T-helper 2 cell treated with Interferon-gamma antibody and Interleukin-4, amounts not matched to agents 5 μg/mL and 100 μg/mL, for 36 hours (primary cell): Measurements from ENCODE around the gene UBALD1.

ENCODE experiments used
- DNase-seq: peaks from one replicate; pipeline ENCODE4 v3.0.0; 2021; ENCODE audit warnings: low spot score
- H3K27ac Mint-ChIP-seq: one replicate; pipeline ENCODE4 v1.8.0; 2021; ENCODE audit warnings: mild to moderate bottlenecking, mixed read lengths
- H3K27me3 Mint-ChIP-seq: one replicate; pipeline ENCODE4 v1.8.0; 2021; ENCODE audit warnings: low read depth, mixed read lengths
- H3K36me3 Mint-ChIP-seq: one replicate; pipeline ENCODE4 v1.8.0; 2021; ENCODE audit warnings: low read depth, mixed read lengths
- H3K4me1 Mint-ChIP-seq: one replicate; pipeline ENCODE4 v1.8.0; 2021; ENCODE audit warnings: low read depth, mixed read lengths
- H3K4me3 Mint-ChIP-seq: one replicate; pipeline ENCODE4 v1.8.0; 2022; ENCODE audit warnings: mild to moderate bottlenecking, moderate library complexity, mixed read lengths
- H3K9me3 Mint-ChIP-seq: one replicate; pipeline ENCODE4 v1.8.0; 2021; ENCODE audit warnings: mixed read lengths

UBALD1 gene

GRCh38 chr16:4603624-4604170 lies 11.0 kb downstream of the UBALD1 start:
- H3K36me3 Mint-ChIP-seq, result no peaks in the 10 kb centered on the region

DNA sequence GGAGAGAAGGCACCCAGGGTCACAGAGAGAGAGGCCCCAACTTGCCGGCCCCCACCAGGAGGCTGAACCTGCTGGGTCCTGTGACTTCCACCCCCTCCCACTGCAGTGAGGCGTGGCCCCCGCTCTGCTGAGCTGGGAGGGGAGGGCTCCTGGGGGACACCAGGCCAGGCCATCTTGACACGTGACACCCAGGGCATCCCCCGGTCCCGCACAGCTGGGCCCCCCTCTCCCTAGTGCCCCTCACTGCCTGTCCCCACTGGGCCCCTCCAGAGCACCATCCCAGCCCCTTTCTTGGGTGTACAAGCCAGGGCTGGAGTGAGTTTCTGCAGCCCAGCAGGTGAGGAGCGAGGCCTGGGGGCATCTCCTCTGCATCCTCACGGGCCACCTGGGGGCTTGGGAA lies 12.4 kb downstream of the UBALD1 start:
- no peak overlapping the region for H3K4me3 Mint-ChIP-seq
- DNase-seq, result no peak
- no peaks in the 10 kb centered on the region for H3K27me3 Mint-ChIP-seq
- no peaks in the 10 kb centered on the region for H3K9me3 Mint-ChIP-seq
- H3K36me3 Mint-ChIP-seq, result no peaks in the 10 kb centered on the region
- H3K27ac Mint-ChIP-seq, result no peak overlapping the region
- no peaks in the 10 kb centered on the region for H3K4me1 Mint-ChIP-seq

More at GRCh38 chr16:4603624-4604170, 11.0 kb downstream of the UBALD1 start:
- H3K27ac Mint-ChIP-seq, result no peak overlapping the region
- H3K9me3 Mint-ChIP-seq, result no peaks in the 10 kb centered on the region
- H3K4me1 Mint-ChIP-seq, result no peaks in the 10 kb centered on the region
- no peak for DNase-seq
- H3K4me3 Mint-ChIP-seq, result no peak overlapping the region
- no peaks in the 10 kb centered on the region for H3K27me3 Mint-ChIP-seq

DNA sequence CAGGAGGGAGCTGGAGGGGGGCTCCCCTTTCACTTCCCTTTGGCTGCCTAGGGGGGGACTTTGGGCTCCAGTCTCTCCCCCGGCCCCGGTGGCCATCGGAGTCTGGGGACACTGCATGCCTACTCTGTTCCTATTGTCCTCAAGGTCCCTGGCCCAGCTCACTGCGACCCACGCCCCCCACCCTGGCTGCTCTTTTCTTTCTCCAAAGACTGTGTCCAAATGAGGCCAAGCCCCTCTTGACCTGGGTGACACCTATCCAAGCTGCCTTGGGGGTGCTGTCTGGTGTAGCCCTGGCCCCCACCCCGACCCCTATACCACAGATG lies 12.9 kb downstream of the UBALD1 start:
- Mint-ChIP-seq H3K36me3 (no peaks in the 10 kb centered on the region), H3K9me3 (no peaks in the 10 kb centered on the region), H3K4me1 (no peaks in the 10 kb centered on the region), H3K4me3 (no peak overlapping the region), H3K27ac (no peak overlapping the region), H3K27me3 (no peaks in the 10 kb centered on the region)
- DNase-seq, result no peak

GRCh38 chr16:4601036-4601863 lies 13.4 kb downstream of the UBALD1 start:
- Mint-ChIP-seq H3K9me3 (no peaks in the 10 kb centered on the region), H3K4me3 (no peak overlapping the region), H3K27ac (no peak overlapping the region), H3K27me3 (no peaks in the 10 kb centered on the region), H3K36me3 (no peaks in the 10 kb centered on the region), H3K4me1 (no peaks in the 10 kb centered on the region)
- no peak for DNase-seq

- Mint-ChIP-seq H3K4me3 (no peak overlapping the region), H3K9me3 (no peaks in the 10 kb centered on the region), H3K4me1 (no peaks in the 10 kb centered on the region), H3K27me3 (no peaks in the 10 kb centered on the region), H3K36me3 (no peaks in the 10 kb centered on the region), H3K27ac (no peak overlapping the region)
- no peak for DNase-seq
Measured at GRCh38 chr16:4599545-4599944, 15.1 kb downstream of the UBALD1 start.

DNA sequence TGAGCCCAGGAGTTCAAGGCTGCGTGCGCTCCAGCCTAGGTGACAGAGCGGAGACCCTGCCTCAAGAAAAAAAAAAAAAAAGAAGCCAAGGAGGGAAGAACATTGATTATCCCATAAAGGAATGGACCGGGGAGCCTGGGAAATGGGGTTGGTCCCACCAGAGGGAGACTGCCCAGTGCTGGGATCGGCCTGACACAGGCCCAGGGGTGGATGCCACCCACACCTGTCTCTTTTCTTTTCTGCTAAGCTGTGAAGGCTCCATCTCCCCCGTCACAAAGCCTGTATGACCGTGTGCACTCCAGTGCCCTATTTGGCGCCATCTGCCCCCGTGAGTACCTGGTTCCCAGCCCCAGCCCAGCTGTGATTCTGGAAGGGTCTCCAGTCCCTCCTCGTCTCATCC lies 15.7 kb downstream of the UBALD1 start:
- Mint-ChIP-seq H3K4me1 (no peaks in the 10 kb centered on the region), H3K27me3 (no peaks in the 10 kb centered on the region), H3K9me3 (no peaks in the 10 kb centered on the region), H3K4me3 (no peak overlapping the region), H3K36me3 (no peaks in the 10 kb centered on the region), H3K27ac (no peak overlapping the region)
- no peak for DNase-seq

DNA sequence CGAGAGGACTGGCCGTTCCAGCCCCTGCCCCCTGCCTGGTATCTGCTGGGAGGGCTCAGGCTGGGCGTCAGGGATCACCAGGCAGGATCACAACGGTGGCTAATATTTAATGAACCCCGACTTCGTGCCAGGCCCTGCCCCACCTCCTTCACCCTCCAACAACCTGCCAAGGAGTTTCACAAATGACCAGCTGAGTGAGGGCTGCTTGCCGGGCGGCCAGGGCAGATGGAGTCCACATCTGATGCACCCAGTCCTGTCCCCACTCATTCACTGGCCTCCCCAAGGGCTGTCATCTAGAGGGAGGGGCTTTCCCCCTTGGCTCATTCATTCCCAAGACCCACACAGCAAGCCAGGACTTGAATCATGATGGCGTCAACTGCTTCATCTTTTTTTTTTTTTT lies 17.5 kb downstream of the UBALD1 start:
- Mint-ChIP-seq H3K4me3 (no peak overlapping the region), H3K27me3 (no peaks in the 10 kb centered on the region), H3K4me1 (no peaks in the 10 kb centered on the region), H3K36me3 (no peaks in the 10 kb centered on the region), H3K9me3 (no peaks in the 10 kb centered on the region), H3K27ac (no peak overlapping the region)
- DNase-seq, result no peak

DNA sequence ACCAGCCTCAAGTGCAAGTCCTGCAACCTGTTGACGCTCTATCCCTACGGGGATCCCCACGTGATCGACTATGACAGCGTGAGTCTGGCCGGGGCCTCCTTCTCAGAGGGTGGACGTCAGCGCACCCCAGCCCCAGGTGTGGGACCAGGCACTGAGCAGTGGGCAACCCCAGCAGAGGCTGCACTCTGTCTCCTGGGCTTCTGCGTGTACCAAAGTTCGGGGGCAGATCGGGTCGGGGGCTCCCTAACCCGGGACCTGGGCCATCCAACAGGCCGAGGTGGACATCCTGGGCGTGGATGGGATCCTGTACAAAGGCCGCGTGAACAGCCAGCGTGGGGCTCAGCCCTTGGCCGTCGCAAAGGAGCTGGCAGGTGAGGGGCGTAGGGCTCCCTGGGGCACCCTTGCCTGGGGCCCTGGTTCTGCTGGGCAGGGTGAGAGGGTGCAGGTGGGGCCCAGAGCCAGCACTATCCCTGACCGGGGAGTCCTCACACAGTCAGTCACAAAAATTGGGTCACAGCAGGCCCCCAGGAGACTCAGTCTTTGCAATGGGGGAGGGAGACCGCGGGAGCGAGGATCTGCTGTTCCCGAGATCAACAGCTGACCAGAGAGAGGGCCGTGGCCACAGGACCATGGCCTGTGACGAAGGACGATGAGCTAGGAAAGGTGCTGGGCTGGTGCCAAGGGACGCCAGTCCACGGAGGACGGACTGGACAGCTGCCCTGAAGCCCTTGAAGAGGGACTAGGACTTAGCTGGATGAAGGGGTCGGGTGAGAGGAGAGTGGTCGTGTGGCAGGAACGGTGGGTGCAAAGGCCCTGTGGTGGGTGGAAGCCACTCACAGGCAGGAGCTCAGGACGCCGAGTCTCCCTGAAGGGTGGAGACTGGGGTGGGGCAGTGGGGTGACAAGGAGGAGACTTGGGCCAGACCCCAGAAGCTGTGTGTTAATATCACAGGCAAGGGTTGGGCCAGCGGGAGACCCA lies 20.0 kb downstream of the UBALD1 start:
- Mint-ChIP-seq H3K27me3 (no peaks in the 10 kb centered on the region), H3K4me3 (no peak overlapping the region), H3K9me3 (no peaks in the 10 kb centered on the region), H3K27ac (no peak overlapping the region), H3K36me3 (no peaks in the 10 kb centered on the region), H3K4me1 (no peaks in the 10 kb centered on the region)
- no peak for DNase-seq

- Mint-ChIP-seq H3K27ac (no peak overlapping the region), H3K4me3 (no peak overlapping the region), H3K36me3 (no peaks in the 10 kb centered on the region), H3K4me1 (no peaks in the 10 kb centered on the region), H3K9me3 (no peaks in the 10 kb centered on the region), H3K27me3 (no peaks in the 10 kb centered on the region)
- DNase-seq, result no peak
Measured at GRCh38 chr16:4593086-4593485, 21.6 kb downstream of the UBALD1 start.

DNA sequence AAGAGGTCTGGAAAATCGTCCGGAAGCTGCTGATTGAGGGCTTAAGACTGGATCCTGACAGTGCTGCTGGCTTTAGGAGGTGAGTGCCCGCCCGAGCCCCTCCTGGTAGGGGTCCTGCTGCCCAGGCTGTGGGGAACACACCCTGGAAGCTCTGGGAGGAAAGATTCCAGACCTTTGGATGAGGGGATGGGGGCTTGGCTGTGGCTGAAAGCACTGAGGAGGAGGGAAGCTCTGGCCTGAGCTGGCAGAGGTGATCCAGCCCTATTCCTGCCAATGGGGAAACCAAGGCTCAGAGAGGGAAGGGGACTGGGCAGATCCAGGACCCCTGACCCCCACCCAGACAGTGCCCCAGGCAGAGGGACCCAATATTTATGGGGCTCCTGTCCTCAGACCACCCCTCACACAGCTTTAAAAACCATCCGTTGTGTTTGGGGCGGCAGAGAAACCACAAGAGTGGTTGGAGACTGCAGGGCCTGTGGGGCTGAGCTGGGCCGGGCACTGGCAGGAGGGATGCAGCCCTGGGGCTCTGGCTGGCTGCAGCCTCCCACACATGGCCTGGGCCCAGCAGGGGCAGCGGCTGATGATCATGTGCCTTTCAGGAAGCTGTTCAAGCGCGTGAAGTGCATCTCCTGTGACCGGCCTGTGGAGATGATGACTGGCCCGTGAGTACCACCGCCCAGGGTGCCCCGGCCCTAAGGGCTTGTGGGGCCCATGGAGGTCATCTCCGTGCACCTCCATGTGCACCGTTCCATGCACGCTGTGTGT lies 22.8 kb downstream of the UBALD1 start:
- H3K27me3 Mint-ChIP-seq, result no peaks in the 10 kb centered on the region
- no peak overlapping the region for H3K27ac Mint-ChIP-seq
- no peak overlapping the region for H3K4me3 Mint-ChIP-seq
- H3K36me3 Mint-ChIP-seq, result no peaks in the 10 kb centered on the region
- no peak for DNase-seq
- no peaks in the 10 kb centered on the region for H3K9me3 Mint-ChIP-seq
- H3K4me1 Mint-ChIP-seq, result no peaks in the 10 kb centered on the region

DNA sequence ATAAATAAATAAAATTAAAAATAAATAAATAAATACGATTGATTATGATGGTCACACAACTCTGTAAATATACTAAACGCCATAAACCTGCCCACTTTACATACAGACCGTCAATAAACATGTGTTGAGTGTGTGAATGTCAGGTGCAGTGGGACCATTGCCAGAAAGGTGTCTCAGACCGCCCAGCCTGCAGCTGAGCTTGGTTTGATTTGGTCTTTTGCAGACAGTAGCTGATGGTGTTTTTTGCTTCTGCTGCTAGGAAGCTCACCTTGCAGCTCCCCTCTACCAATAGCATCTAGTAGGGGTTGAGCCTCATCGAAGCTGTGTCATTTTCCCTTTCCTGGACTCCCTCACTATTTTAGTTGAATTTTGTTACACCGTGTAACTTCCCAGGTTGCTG lies 23.5 kb downstream of the UBALD1 start:
- Mint-ChIP-seq H3K4me1 (no peaks in the 10 kb centered on the region), H3K36me3 (no peaks in the 10 kb centered on the region), H3K27ac (no peak overlapping the region), H3K27me3 (peaks cover 6% of the 10 kb centered on the region), H3K9me3 (no peaks in the 10 kb centered on the region), H3K4me3 (no peak overlapping the region)
- no peak for DNase-seq

DNA sequence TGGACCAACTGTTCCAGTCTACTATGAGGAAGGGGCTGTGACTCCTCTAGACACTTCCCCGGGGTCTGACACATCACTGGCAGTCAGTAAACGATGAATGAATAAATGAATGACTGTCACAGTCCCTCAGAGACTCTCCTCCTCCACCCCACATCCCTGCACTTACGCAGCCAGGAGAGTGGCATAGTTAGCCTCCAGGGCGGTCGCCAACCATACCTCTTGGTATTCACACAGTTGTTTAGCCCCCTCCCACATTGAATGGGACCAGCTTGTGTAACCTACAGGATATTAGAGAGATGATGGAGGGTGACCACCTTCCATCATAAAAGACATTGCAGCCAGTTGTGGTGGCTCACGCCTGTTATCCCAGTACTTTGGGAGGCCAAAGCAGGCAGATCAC lies 25.7 kb downstream of the UBALD1 start:
- Mint-ChIP-seq H3K9me3 (no peaks in the 10 kb centered on the region), H3K27ac (no peak overlapping the region), H3K4me1 (peaks cover 3% of the 10 kb centered on the region), H3K27me3 (peaks cover 12% of the 10 kb centered on the region), H3K36me3 (no peaks in the 10 kb centered on the region), H3K4me3 (no peak overlapping the region)
- DNase-seq, result no peak

- Mint-ChIP-seq H3K27me3 (peaks cover 12% of the 10 kb centered on the region), H3K36me3 (no peaks in the 10 kb centered on the region), H3K9me3 (no peaks in the 10 kb centered on the region), H3K4me3 (no peak overlapping the region), H3K27ac (no peak overlapping the region), H3K4me1 (peaks cover 3% of the 10 kb centered on the region)
- no peak for DNase-seq
Measured at GRCh38 chr16:4588386-4588785, 26.3 kb downstream of the UBALD1 start.
